ENCODE results near the gene GRAMD1B. TPM values are rescaled to one million over a fixed set of nuclear protein-coding genes. Genes with fewer than 3 reads are reported as not detected.

GRAMD1B gene
- polyA plus RNA-seq, 4 donors: 6.9 to 14.2 (median 11.0) TPM

DNA sequence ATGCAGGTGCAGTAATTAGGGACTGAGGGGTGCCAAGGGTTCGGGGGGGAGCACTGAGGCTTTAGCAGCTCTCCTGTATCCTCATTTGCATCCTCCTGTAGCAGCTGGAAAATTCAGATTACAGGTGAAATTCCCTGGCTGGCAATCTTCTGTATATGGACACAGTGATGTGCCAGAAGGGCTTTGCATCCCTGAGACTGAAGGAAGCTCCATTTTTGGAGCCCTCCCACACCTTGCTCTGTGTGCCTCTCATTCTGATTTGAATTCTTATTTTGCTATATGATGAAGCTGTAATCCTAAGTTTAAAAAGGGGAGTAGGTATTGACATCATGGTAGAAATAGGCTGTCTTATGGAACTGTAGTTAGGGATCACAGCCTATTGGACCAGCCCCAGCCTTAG lies 177.7 kb downstream of the GRAMD1B start:
- DNase-seq (ENCODE audit: low read depth in 4 of 4, low spot score in 3 of 4): no peak

DNA sequence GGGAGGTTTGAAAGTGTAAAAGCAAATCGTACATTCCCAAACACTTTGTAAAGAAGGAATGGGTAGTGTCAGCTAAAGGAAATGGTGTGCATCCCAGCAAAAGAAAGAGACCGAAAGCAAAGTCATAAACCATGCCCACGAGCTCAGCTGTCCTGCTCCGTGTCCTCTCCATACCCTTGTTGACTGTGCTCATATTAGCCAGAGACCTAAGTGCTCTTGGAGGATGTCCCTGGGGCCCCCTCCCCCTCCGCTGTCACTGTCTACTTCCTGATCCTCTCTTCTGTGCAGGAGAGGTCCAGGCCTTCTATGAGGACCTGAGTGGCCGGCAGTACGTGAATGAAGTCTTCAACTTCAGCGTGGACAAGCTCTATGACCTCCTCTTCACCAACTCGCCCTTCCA lies 178.3 kb downstream of the GRAMD1B start:
- DNase-seq (ENCODE audit: low read depth in 4 of 4, low spot score in 3 of 4): no peak

DNA sequence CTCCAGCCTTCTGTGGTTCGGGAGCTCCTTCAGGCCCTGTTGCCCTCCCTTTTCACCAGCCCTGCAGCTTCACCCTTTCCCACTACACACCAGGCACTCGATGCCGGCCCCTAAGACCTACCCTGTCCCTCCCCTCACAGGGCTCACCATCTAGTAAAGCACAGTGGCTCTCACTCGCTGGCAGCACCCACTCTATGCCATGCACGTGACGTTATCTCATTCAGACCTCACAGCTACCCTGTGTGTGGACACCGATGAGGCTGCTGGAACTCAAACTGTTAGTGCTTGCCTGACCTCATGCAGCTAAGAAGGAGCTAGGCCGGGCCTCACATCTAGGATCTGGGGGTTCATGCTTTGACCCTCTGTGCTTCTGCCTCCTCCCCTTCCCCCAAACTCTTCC lies 178.9 kb downstream of the GRAMD1B start:
- DNase-seq (ENCODE audit: low read depth in 4 of 4, low spot score in 3 of 4): no peak

DNA sequence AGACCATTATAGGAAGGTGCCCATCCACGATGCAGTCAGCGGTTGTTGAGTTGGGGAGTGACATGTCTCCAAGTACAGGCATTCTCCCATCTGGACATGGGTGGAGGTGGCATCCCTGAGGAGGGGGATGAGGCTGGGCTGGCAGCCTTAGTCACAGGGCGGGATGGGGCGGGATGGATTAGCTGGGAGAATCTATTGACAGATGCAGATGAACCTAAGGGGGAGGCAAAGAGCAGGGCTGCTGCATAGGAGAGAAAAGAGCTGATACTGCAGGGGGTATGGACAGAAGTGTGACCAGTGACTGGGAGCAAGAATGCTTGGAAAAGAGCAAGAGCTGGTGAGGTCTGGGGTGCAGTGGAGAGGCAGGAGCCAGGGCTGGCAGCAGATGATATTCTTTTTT lies 181.6 kb downstream of the GRAMD1B start:
- no peak for DNase-seq (ENCODE audit: low read depth in 4 of 4, low spot score in 3 of 4)

DNA sequence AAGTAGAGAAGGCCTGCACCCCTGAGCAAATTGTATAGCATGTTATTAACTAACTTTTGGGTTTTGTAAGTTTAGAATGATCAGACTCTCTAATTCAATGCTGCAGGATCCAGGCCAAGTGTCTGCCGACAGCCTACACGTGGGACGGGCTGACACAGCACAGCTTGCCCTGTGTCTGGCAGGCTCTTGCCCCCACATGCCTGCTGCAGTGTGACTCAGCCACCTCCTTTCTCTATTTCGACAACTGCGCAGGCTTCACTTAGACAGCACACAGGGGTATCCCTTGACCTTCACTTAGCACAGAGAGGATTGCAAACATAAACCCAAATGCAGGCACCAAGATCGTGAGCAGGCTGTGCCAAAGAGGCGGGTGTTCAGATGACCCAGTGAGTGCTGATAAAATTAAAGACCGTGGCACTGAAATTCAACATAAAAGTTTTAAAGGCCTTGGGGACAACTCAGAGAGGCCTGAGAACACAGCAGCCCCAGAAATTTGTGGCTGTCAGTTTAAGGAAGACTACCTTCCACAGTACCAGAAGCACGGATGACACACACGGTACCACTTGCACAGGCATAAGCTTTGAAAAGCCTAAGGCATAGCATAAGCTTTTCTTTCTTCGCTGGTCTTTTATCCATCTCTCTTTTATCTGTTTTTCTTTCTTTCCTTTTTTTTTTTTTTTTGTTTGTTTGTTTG lies 186.6 kb downstream of the GRAMD1B start:
- DNase-seq (ENCODE audit: low read depth in 4 of 4, low spot score in 3 of 4): no peak

DNA sequence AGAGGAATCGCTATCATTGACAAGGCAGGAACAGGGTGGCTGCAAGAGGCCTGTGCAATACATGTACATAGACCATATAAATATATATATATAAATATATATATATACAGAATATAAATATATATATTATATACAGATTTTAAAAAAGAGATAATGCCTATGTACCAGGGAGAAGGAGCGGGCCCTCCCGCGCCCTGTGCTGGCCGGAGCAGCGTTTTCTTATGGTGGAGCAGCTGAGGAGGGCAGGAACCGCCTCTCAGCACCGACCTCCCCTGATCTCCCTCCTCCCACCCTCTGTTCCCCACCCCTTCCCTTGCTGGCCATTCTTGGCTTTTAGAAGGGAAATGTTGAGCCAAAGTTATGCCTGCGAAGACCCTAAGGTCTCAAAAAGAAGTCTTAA lies 192.5 kb downstream of the GRAMD1B start:
- DNase-seq (ENCODE audit: low read depth in 4 of 4, low spot score in 3 of 4): no peak

DNA sequence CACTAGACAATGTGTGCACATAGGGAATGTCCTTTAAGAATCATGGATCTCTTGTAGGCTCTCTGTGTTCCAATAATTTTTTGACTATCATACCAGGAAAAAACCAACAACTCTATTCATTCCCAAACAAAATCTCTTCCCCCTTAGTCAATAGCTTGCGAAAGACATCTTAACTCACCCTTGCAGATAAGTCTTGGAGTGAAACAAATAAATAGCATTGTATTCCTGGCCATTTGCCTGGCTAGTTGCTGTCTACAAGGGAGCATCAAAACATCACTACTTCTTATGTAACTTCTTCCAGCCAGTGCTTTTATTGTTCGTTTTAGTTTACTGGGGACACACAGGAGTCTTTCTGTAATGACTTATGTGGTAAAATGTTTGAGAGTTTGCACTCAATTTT lies 194.9 kb downstream of the GRAMD1B start:
- DNase-seq (ENCODE audit: low read depth in 4 of 4, low spot score in 3 of 4): no peak

DNA sequence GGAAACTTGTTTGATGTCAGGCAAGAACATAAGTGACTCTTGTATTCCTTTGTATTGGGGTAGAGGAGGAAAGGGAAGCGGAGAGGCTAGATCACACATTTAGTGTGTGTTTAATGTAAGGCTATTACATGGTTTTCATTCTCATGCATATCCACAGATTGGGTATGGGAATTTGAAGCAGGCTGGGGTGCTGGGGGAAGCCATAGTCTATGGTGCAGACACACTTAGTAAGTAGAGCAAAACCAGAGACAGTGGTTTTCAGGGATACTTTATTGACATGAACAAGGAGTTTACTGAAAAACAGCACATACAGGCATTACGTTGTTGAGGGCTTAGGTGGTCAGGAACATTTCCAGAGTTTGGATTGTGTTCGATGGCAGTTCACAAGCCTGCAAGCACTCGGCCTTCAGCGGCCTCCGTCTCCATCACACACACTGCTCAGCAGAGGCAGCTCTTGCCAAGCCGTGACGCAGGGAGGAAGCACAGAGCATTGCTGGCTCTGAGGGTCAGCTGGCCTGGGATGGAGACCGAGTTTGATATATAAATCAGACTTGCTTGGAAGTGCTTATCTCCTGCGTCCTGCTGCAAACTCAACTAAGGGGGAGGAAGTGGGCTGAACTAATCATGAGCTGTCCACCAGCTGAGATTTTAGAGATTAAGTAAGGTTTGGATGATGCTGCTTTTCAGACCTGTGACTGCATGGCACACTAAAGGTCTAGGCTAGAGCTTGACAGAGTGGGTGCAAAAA lies 199.0 kb downstream of the GRAMD1B start:
- DNase-seq (ENCODE audit: low read depth in 4 of 4, low spot score in 3 of 4): peak in 3 of 4 donors; percentile 36 to 46 (median 45)

DNA sequence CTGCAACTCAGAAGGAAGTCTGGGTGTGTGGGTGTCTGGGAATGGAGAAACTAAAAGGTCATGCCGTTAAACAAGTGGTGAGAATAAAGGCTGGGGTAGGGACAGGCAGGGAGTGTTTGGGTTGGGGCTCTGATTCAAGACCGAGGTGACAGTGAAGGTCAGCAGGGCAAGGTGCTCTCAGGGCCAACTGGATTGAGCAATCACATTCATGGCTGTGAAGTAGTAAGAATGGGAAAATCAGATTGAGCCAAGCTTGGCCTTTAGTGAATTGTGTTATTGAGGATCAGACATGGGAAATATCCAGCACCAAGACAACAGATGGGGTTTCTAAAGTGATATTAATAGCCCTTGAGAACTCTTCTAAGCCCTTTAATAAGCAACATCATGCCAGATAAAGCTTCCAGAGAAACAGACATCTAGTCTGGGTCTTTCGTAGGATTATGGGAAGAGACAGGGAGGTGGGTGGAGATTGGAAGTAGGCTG lies 200.1 kb downstream of the GRAMD1B start:
- DNase-seq (ENCODE audit: low read depth in 4 of 4, low spot score in 3 of 4): no peak

DNA sequence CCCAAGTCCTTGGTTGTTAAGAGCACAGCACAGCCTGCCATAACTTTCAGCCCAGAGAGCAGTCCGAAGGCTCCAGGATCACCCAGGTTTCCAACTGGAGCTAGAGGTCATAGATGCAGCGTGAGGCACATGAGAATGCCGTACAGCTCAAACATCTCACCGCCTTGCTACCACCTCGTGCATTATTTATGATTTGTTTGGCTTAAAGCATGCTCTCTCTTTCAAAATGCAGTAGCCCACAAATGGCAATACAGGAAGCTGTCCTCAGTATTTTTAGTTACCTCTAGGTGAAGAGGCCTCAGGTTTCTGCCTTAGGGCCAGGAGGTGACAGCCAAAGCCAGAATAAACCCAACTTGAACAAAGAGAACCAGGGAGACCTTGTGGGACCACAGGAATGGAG lies 210.0 kb downstream of the GRAMD1B start:
- no peak for DNase-seq (ENCODE audit: low read depth in 4 of 4, low spot score in 3 of 4)

DNA sequence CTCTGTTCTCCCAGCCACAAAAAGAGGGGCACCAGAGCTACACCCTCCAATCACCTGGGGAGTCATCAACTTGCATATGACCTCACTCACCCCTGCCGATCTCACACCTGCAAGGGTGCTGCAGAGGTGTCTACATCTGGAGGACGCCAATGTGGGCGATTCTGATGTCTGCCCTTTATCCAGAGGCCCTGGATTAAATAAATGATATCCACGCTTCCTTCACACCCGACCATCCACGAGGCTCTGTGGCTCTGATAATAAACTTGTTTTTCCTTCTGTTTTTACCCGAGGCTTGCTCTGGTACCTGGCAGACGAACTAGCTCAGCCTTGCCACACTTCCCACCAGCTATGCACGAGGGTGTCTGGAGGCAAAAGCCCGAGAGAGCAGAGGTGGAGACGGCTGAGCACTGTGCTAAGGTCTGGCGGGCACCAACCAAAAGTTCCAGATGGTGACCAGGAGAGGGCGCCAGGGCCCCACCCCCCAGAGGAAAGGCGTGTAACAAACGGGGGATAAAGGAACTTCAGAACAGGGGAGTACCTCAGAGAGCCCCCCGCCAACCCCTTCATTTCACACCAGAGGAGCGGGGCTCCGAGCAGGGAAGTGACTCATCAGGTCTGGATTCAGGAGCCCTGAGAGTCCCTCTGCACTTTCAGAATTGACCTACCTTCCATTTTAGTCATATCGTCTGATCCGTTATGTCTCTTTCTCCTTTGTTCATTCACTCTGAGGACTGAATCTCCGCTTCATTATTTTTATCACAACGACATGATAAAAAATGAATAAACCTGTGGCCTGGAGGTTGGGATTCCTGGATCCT lies 210.8 kb downstream of the GRAMD1B start:
- DNase-seq (ENCODE audit: low read depth in 4 of 4, low spot score in 3 of 4): no peak

DNA sequence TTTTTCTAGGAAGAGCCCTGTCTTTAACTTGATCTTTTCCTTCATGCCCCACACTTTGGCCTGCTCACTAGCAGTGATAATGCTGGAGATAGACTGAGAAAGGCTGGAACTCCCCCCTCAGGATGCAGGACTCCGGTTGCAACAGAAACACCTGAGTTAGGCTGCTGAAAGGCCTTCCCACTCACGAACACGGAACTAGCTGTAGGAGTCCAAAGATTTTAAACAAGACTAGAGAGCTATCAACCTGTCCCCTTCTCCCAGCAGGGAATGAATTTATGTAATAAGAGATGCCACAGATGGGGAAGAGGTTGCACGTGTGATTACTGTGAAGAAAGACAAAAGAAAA lies 211.4 kb downstream of the GRAMD1B start:
- DNase-seq (ENCODE audit: low read depth in 4 of 4, low spot score in 3 of 4): no peak

DNA sequence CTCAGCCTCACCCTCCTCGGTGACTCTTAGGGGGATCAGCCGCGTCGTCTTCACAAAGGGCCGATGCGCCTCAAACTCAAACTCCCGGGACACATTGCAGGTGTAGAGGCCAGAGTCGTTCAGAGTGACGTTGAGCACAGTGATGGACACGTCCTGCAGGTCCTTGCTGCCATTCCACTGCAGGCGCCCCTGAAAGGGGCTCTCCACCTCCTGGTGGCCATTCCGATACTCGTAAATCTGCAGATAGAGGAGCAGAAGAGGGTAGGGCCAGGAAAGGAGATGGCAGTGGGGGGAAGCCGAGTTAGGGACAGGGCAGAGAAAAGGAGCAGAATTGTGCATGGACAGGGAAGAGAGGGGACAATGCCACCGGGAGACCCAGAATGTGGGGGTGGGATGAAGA lies 212.4 kb downstream of the GRAMD1B start:
- DNase-seq (ENCODE audit: low read depth in 4 of 4, low spot score in 3 of 4): no peak

DNA sequence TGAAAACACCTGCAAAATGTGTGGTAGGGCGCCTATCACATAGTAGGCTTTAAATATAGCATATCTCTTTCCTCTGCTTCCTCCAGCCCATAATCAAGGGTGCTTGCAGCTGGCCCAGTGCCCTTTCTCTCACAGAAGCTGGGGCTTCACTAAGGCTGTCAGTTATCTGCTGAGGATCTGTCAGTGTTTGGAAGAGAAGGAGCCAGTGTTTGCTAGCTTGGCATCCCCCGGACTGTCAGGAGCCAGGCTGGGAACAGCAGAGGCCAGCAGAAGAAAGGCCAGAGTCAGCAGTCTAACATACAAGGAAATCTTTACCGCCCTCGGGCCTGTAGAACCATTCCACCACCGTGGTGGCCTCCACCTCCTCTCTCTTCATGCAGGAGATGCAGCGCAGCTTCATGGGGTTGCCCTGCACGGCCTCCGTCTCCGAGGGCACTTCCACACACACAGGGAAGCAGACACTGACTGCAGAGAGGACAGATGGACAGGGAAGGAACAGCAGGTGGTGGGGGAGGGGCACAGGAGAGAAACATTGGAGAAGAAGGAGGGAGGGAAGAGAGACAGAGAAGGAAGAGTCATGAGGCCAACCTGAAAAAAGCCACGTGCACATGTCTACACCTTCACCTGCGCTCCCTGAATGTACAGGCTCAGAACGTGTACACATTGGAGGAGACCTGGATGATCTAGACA lies 215.4 kb downstream of the GRAMD1B start:
- no peak for DNase-seq (ENCODE audit: low read depth in 4 of 4, low spot score in 3 of 4)

DNA sequence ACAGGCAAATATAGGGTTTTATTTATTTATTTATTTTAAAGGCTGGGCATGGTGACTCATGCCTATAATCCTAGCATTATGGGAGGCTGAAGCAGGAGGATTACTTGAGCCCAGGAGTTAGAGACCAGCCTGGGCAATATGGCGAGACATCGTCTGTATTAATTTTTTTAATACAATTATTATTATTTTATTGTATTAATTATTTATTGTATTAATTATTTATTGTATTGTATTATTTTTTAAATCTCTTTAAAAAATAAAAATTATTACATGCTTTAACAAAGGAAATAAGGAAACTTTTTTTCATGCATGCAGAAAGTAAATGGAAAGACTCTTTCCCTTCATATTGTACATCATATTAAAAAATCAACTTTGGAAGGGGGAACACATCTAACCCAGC lies 220.8 kb downstream of the GRAMD1B start:
- DNase-seq (ENCODE audit: low read depth in 4 of 4, low spot score in 3 of 4): no peak

DNA sequence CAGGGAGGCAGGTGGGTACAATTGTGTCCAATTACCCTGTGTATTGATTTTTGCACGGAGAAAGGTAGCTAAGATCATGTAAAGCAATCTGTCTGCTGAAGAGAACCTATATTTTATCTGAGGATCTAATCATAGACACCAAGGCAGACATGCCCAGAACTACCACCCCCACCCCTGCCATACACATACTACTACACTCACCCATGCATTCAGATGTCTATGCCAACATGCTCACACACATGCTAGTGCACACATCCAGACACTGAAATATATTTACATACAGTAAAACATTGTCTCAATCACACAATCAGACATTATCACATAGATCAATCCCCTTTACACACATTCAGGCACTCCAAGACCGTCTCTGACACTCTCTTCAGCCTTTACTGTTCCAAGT lies 222.5 kb downstream of the GRAMD1B start:
- DNase-seq (ENCODE audit: low read depth in 4 of 4, low spot score in 3 of 4): no peak

DNA sequence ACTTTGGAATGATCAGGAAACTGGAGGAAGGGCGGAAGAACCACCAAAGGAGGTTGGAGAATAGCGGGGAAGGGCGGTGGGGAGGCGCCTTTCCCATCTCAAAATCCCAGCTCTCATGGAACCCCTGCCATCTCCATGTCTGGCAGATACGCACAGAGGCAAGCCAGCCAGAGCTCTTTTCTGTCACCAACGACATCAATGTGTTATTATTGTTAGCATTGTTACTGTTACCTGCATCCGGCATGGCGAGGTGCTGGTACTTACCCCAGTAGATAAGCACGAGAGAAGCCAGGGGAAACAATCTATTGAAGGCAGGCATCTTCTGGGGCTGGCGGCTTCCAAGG lies 223.4 kb downstream of the GRAMD1B start:
- no peak for DNase-seq (ENCODE audit: low read depth in 4 of 4, low spot score in 3 of 4)

DNA sequence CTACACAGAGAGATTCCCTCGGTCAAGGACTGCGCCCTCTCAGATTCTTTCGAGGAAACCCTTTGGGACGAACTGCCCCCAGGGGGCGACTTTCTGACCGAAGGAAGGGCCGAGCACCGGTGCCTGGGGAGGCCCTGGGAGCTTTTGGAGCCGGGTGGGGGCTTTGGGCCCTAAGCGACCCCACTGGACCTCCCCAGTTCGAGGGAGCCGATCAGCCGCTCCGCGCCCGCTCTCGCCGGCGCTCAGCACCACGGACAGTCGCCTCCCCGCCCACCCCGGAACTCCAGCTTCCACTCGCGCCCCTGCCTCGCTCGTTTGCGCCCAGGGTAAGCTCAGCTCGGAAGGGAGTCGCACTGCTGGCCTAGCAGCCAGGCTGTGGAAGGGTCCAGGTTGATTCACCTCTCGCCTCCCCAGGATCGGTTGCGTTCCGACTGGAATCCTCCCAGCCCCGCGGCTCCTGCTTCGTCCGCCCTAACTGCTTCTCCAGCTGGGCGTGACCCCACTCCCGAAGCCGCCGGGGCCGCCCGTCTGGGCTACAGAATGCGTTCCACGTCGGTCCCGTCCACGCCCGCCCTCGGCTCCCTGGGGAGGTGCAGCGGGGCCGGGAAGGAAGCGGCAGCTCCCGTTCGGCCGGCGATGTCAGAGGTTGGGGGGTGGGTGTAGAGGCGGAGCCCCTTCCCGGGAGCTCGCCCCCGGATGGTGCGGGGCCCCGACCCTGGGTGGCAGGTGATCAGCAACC lies 223.9 kb downstream of the GRAMD1B start:
- peak in 2 of 4 donors; percentile 27 to 39 for DNase-seq (ENCODE audit: low read depth in 4 of 4, low spot score in 3 of 4)

DNA sequence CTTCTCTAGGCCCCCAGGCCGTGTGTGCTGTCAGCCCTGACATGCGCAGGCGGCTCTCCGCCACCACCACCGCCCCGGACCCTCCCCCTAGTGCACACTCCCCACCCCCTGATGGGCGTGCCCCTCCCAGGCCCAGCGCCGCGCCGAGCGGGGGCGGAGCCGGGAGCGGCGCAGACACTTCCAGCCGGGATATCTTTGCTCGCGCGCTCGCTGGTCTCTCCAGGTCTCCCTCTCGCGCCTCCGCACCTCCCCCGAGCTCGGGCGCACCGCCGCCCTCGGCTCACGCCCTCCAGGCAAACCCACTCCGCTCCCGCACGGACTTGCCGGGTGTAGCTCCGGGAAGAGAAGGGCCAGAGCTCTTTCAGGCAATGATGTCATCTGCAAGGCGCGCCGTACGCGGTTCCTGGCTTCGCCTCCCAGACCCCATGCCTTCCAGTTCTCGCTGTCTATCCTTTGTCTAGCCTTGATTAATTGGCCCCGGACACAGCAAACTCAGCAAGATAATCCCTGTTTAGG lies 224.6 kb downstream of the GRAMD1B start, which contains the start of gene SCN3B:
SCN3B (minus strand) TSS at position 59 of the 516 bp plus-strand sequence. CDS start 823 bp downstream, outside the sequence.
- peak in 3 of 4 donors; percentile 63 to 74 (median 64) for DNase-seq (ENCODE audit: low read depth in 4 of 4, low spot score in 3 of 4)

DNA sequence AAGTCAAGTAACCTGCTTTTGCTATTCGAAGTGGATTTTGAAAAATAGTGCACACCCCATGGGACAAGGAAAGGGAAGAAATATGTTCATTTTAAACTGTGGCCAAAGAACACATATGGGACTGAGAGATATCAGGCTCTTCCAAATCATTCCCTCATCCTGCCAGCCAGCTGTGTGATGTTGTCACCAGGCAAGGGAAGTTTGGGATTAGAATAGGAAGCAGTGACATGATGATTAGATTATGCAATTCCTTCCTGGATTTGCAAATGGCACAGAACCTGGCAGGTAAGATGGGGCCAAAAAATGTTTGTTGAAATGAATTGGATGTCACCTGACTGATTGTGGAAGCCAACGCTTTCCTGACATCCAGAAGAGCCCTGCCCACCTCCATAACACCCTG lies 229.2 kb downstream of the GRAMD1B start:
- DNase-seq (ENCODE audit: low read depth in 4 of 4, low spot score in 3 of 4): no peak
